ENCODE measurements around the gene LTBP2.

DNA sequence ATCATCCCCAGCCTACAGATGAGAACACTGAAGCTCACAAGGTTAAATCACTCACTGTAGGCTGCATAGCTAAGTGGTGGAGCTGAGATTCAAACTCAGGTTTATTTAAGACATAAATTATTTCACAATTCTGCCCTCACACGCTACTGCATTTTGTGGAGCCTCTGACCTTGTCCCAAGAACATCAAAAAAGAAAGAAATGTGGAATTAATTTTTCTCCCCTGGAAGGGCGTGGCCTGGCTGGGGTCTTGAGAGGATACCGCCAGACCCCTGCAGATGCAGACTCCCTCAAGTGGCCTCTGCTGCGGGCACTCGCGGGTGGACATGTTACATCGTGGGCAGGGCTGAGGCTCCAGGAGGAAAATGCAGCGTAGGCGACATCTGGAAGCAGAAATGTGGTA lies 40.6 kb downstream of the LTBP2 start:
- TF ChIP-seq CTCF (IDR thresholded peaks at IDR 0.05; ENCODE audit: insufficient read depth, low read length) (no peak), POLR2AphosphoS5 (IDR thresholded peaks at IDR 0.05; ENCODE audit: low read depth) (no peak), SPI1 (IDR thresholded peaks at IDR 0.05; ENCODE audit: borderline replicate concordance, low read depth) (no peak), GABPA (IDR thresholded peaks at IDR 0.05; ENCODE audit: low read depth) (no peak)
- TF ChIP-seq, protein P1, sequence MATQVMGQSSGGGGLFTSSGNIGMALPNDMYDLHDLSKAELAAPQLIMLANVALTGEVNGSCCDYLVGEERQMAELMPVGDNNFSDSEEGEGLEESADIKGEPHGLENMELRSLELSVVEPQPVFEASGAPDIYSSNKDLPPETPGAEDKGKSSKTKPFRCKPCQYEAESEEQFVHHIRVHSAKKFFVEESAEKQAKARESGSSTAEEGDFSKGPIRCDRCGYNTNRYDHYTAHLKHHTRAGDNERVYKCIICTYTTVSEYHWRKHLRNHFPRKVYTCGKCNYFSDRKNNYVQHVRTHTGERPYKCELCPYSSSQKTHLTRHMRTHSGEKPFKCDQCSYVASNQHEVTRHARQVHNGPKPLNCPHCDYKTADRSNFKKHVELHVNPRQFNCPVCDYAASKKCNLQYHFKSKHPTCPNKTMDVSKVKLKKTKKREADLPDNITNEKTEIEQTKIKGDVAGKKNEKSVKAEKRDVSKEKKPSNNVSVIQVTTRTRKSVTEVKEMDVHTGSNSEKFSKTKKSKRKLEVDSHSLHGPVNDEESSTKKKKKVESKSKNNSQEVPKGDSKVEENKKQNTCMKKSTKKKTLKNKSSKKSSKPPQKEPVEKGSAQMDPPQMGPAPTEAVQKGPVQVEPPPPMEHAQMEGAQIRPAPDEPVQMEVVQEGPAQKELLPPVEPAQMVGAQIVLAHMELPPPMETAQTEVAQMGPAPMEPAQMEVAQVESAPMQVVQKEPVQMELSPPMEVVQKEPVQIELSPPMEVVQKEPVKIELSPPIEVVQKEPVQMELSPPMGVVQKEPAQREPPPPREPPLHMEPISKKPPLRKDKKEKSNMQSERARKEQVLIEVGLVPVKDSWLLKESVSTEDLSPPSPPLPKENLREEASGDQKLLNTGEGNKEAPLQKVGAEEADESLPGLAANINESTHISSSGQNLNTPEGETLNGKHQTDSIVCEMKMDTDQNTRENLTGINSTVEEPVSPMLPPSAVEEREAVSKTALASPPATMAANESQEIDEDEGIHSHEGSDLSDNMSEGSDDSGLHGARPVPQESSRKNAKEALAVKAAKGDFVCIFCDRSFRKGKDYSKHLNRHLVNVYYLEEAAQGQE (IDR thresholded peaks at IDR 0.05; ENCODE audit: insufficient replicate concordance, low read depth), result no peak
